Measurements from ENCODE around the gene FAM171A1.

GRCh38 chr10:15222511-15222910 is 148.6 kb downstream of the FAM171A1 start:
- TF ChIP-seq CTCF (IDR thresholded peaks at IDR 0.05; ENCODE audit: low read length) (no peak), EZH2 (IDR thresholded peaks at IDR 0.05; ENCODE audit: borderline replicate concordance, low read length) (no peak)

Measured in OCI-LY1 (cell line).